H9 (cell line): ENCODE results near the gene ACTR8. TPM values are rescaled to one million over a fixed set of nuclear protein-coding genes. Genes with fewer than 3 reads are reported as not detected.

Source experiments
- DNase-seq: peaks from one replicate; pipeline ENCODE4 v3.0.0-alpha.2; 2017
- H2AFZ ChIP-seq: one replicate; pipeline ENCODE4 v1.6.1; 2013; ENCODE audit warnings: mild to moderate bottlenecking, low read length, control low read depth, moderate library complexity
- H2AK5ac ChIP-seq: 2 replicates; pipeline ENCODE4 v1.6.1; 2013; ENCODE audit warnings: low read length, control low read depth, mixed read lengths; ENCODE audit not compliant: insufficient read length
- H2BK120ac ChIP-seq: one replicate; pipeline ENCODE4 v1.6.1; 2013; ENCODE audit warnings: low read depth, mild to moderate bottlenecking, low read length, control low read depth, inconsistent platforms; ENCODE audit not compliant: poor library complexity, severe bottlenecking
- H2BK12ac ChIP-seq: 2 replicates; pipeline ENCODE4 v1.6.1; 2013; ENCODE audit warnings: low read length, control low read depth, mixed read lengths, low read depth; ENCODE audit not compliant: insufficient read length
- H2BK15ac ChIP-seq: 2 replicates; pipeline ENCODE4 v1.6.1; 2013; ENCODE audit warnings: low read depth, low read length, control low read depth
- H2BK20ac ChIP-seq: one replicate; pipeline ENCODE4 v1.6.1; 2013; ENCODE audit warnings: low read depth, mild to moderate bottlenecking, low read length, control low read depth, inconsistent platforms; ENCODE audit not compliant: poor library complexity, severe bottlenecking
- H2BK5ac ChIP-seq: 2 replicates; pipeline ENCODE4 v1.6.1; 2013; ENCODE audit warnings: low read length, control low read depth, mixed read lengths; ENCODE audit not compliant: insufficient read length
- H3K14ac ChIP-seq: 2 replicates; pipeline ENCODE4 v1.6.1; 2013; ENCODE audit warnings: low read length, control low read depth; ENCODE audit not compliant: insufficient read depth
- H3K18ac ChIP-seq: 2 replicates; pipeline ENCODE4 v1.6.1; 2013; ENCODE audit warnings: low read depth, mild to moderate bottlenecking, mixed read lengths, low read length, control low read depth; ENCODE audit not compliant: insufficient read length
- H3K23ac ChIP-seq: 2 replicates; pipeline ENCODE4 v1.6.1; 2013; ENCODE audit warnings: low read length, control low read depth, mixed read lengths, low read depth; ENCODE audit not compliant: insufficient read length
- H3K23me2 ChIP-seq: 2 replicates; pipeline ENCODE4 v1.6.1; 2013; ENCODE audit warnings: low read depth, mild to moderate bottlenecking, mixed read lengths, low read length, control low read depth; ENCODE audit not compliant: insufficient read length, poor library complexity, severe bottlenecking
- H3K27ac ChIP-seq: 2 replicates; pipeline ENCODE4 v1.5.1; 2013; ENCODE audit warnings: low read length, control low read depth, mixed read lengths, low read depth; ENCODE audit not compliant: insufficient read length
- H3K27me3 ChIP-seq: 2 replicates; pipeline ENCODE4 v1.6.1; 2013; ENCODE audit warnings: low read length, control low read depth, inconsistent platforms; ENCODE audit not compliant: insufficient read depth
- H3K4ac ChIP-seq: 2 replicates; pipeline ENCODE4 v1.6.1; 2013; ENCODE audit warnings: low read depth, mild to moderate bottlenecking, control low read depth, inconsistent platforms, low read length, moderate library complexity
- H3K4me1 ChIP-seq: 2 replicates; pipeline ENCODE4 v1.6.1; 2013; ENCODE audit warnings: low read length, control low read depth, inconsistent platforms; ENCODE audit not compliant: insufficient read depth
- H3K4me2 ChIP-seq: 2 replicates; pipeline ENCODE4 v1.6.1; 2013; ENCODE audit warnings: low read length, control low read depth, mixed read lengths; ENCODE audit not compliant: insufficient read length, insufficient read depth
- H3K56ac ChIP-seq: 2 replicates; pipeline ENCODE4 v1.6.1; 2013; ENCODE audit warnings: low read depth, mild to moderate bottlenecking, mixed read lengths, low read length, control low read depth; ENCODE audit not compliant: insufficient read length
- H3K79me1 ChIP-seq: 2 replicates; pipeline ENCODE4 v1.6.1; 2013; ENCODE audit warnings: low read depth, mild to moderate bottlenecking, moderate library complexity, low read length, control low read depth, inconsistent platforms; ENCODE audit not compliant: insufficient read depth, poor library complexity, severe bottlenecking
- H3K79me2 ChIP-seq: 2 replicates; pipeline ENCODE4 v1.6.1; 2013; ENCODE audit warnings: low read length, control low read depth, inconsistent platforms; ENCODE audit not compliant: insufficient read depth
- H3K9ac ChIP-seq: 2 replicates; pipeline ENCODE4 v1.6.1; 2013; ENCODE audit warnings: low read length, control low read depth, mixed read lengths; ENCODE audit not compliant: insufficient read length; ENCODE audit errors: extremely low read depth
- H3K9me3 ChIP-seq: one replicate; pipeline ENCODE4 v1.6.1; 2013; ENCODE audit warnings: low read depth, low read length, inconsistent platforms; ENCODE audit not compliant: control insufficient read depth
- H3T11ph ChIP-seq: one replicate; pipeline ENCODE4 v1.6.1; 2013; ENCODE audit warnings: mild to moderate bottlenecking, low read length, control low read depth, inconsistent platforms
- H4K20me1 ChIP-seq: one replicate; pipeline ENCODE4 v1.6.1; 2013; ENCODE audit not compliant: control insufficient read depth, insufficient read length, insufficient read depth
- H4K5ac ChIP-seq: 2 replicates; pipeline ENCODE4 v1.6.1; 2013; ENCODE audit warnings: low read depth, mild to moderate bottlenecking, mixed read lengths, low read length, control low read depth; ENCODE audit not compliant: insufficient read length
- H4K8ac ChIP-seq: replicated peaks from 2 replicates; pipeline ENCODE4 v1.6.1; 2013; ENCODE audit warnings: low read length, control low read depth, mixed read lengths, low read depth; ENCODE audit not compliant: insufficient read length
- H4K91ac ChIP-seq: 2 replicates; pipeline ENCODE4 v1.6.1; 2013; ENCODE audit warnings: low read depth, mild to moderate bottlenecking, moderate library complexity, mixed read lengths, low read length, control low read depth; ENCODE audit not compliant: insufficient read length
- H3K27ac Mint-ChIP-seq, 3 experiments: 2 replicates in 2 of 3; 3 replicates in 1 of 3; pipeline ENCODE4 v1.8.0; 2020 to 2021; ENCODE audit warnings: mixed read lengths in 3 of 3, mild to moderate bottlenecking in 1 of 3, moderate library complexity in 1 of 3
- H3K27me3 Mint-ChIP-seq: 2 replicates; pipeline ENCODE4 v1.8.0; 2021; ENCODE audit warnings: low read depth, mild to moderate bottlenecking, moderate library complexity, mixed read lengths
- H3K36me3 Mint-ChIP-seq, 3 experiments: 2 replicates in 2 of 3; 3 replicates in 1 of 3; pipeline ENCODE4 v1.8.0; 2020 to 2021; ENCODE audit warnings: low read depth in 3 of 3, mixed read lengths in 3 of 3; ENCODE audit not compliant: insufficient read depth in 1 of 3
- H3K4me1 Mint-ChIP-seq, 2 experiments: 2 replicates each; pipeline ENCODE4 v1.8.0; 2020; ENCODE audit warnings: mixed read lengths in 2 of 2
- H3K4me3 Mint-ChIP-seq, 2 experiments: 2 replicates in 1 of 2; 3 replicates in 1 of 2; pipeline ENCODE4 v1.8.0; 2020 to 2021; ENCODE audit warnings: mild to moderate bottlenecking in 2 of 2, mixed read lengths in 2 of 2, moderate library complexity in 1 of 2
- H3K9me3 Mint-ChIP-seq, 2 experiments: 2 replicates in 1 of 2; 3 replicates in 1 of 2; pipeline ENCODE4 v1.8.0; 2020; ENCODE audit warnings: mild to moderate bottlenecking in 2 of 2, mixed read lengths in 2 of 2, moderate library complexity in 1 of 2
- CTCF ChIP-seq: fragments of 200-600 bp; sonication (generic); conservative IDR thresholded peaks from 3 replicates; pipeline ENCODE4 v1.8.0; 2021; ENCODE audit warnings: antibody characterized with exemption, mild to moderate bottlenecking
- WGBS: extraction: QIAGEN DNeasy Blood & Tissue Kit; methylation state at CpG from one replicate; pipeline ENCODE4 v1.1.7; 2013; ENCODE audit warnings: missing lambda C conversion rate, low lambda C conversion rate, mixed read lengths; ENCODE audit not compliant: insufficient read length; ENCODE audit errors: extremely low coverage; 5-methylcytosine and 5-hydroxymethylcytosine counted together
- total RNA-seq: library from RNA; stranded (reverse); gene quantifications from 2 replicates; pipeline ENCODE4 v1.2.1, GENCODE V29; 2021

The ACTR8 gene
- total RNA-seq, 1 experiment from 2014 or later = 39.2 TPM

DNA sequence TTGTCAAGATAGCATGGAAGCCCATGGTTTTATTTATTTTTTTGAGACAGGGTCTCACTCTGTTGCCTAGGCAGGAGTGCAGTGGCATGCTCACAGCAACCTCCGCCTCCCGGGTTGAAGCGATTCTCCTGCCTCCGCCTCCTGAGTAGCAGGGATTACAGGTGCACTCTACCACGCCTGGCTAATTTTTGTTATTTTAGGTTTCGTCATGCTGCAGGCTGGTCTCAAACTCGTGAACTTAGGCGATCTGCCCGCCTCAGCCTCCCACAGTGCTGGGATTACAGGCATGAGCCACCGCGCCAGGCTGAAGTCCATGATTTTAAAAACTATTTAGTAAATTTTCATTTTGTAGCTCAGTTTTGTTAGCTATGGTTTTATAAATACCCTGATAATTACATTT, 2.7 kb upstream of the ACTR8 start:
- WGBS = no CpG with 5 or more reads among the region's 11 CpGs
- Mint-ChIP-seq H3K4me1 (peaks cover 11 to 12% of the 10 kb centered on the region in 2 experiments), H3K27ac (no peak overlapping the region), H3K4me3 (no peak overlapping the region), H3K27me3 (no peaks in the 10 kb centered on the region), H3K9me3 (no peaks in the 10 kb centered on the region), H3K36me3 (peaks cover 8 to 36% (median 36%) of the 10 kb centered on the region in 3 experiments; a peak in 6 of 7 replicates)
- no peak overlapping the region for H4K5ac ChIP-seq
- TF ChIP-seq CTCF = no peak
- no peak overlapping the region for H3K9ac ChIP-seq
- no peak overlapping the region for H3K14ac ChIP-seq
- no peak overlapping the region for H4K91ac ChIP-seq
- H2BK15ac ChIP-seq = no peak overlapping the region
- no peak overlapping the region for H3T11ph ChIP-seq
- H3K79me2 ChIP-seq = peaks cover 2% of the 10 kb centered on the region; the same call in 1 of the 2 replicates
- no peak overlapping the region for H3K27ac ChIP-seq
- no peak overlapping the region for H3K56ac ChIP-seq
- H3K4ac ChIP-seq = no peak overlapping the region
- H2AK5ac ChIP-seq = no peak overlapping the region
- peaks cover 9% of the 10 kb centered on the region for H3K23me2 ChIP-seq
- no peak overlapping the region for H2BK20ac ChIP-seq
- no peak overlapping the region for H3K23ac ChIP-seq
- H3K27me3 ChIP-seq = no peaks in the 10 kb centered on the region
- H2AFZ ChIP-seq = no peak overlapping the region
- H2BK12ac ChIP-seq = no peak overlapping the region
- peaks cover 5% of the 10 kb centered on the region; the same call in 1 of the 2 replicates for H3K4me1 ChIP-seq
- DNase-seq = no peak
- no peak overlapping the region for H3K4me2 ChIP-seq
- no peak overlapping the region for H4K8ac ChIP-seq
- no peaks in the 10 kb centered on the region for H4K20me1 ChIP-seq
- no peaks in the 10 kb centered on the region for H3K9me3 ChIP-seq
- no peak overlapping the region for H2BK5ac ChIP-seq
- H2BK120ac ChIP-seq = no peak overlapping the region
- no peaks in the 10 kb centered on the region for H3K79me1 ChIP-seq
- no peak overlapping the region for H3K18ac ChIP-seq
